AG04449 (cell line): ENCODE measurements around the gene GP5.

Source experiments
- CTCF ChIA-PET: fragments of 350-600 bp; formaldehyde crosslinking; extraction: SDS; loops from one replicate; lab custom pipeline; 2021; ENCODE audit warnings: antibody characterized with exemption; lab: Yijun Ruan, JAX
- POLR2A ChIA-PET: fragments of 400-600, 350-600 bp; formaldehyde crosslinking; extraction: SDS; loops from one replicate; lab custom pipeline; 2020; ENCODE audit warnings: antibody characterized with exemption, inconsistent platforms; lab: Yijun Ruan, JAX
- DNase-seq: peaks from one replicate; pipeline ENCODE4 v3.0.0-alpha.2; 2010; ENCODE audit warnings: low read depth, low spot score
- H3K4me3 ChIP-seq: 2 replicates; pipeline ENCODE4 v1.5.1; 2011; ENCODE audit warnings: low read depth, mild to moderate bottlenecking, control low read depth, low read length
- CTCF ChIP-seq: IDR thresholded peaks from one replicate; pipeline ENCODE4 v1.5.1; 2011; ENCODE audit warnings: mild to moderate bottlenecking, moderate library complexity, low read length, control low read depth, inconsistent platforms; ENCODE audit not compliant: insufficient read depth; ENCODE audit errors: missing control alignments

GP5 gene

DNA sequence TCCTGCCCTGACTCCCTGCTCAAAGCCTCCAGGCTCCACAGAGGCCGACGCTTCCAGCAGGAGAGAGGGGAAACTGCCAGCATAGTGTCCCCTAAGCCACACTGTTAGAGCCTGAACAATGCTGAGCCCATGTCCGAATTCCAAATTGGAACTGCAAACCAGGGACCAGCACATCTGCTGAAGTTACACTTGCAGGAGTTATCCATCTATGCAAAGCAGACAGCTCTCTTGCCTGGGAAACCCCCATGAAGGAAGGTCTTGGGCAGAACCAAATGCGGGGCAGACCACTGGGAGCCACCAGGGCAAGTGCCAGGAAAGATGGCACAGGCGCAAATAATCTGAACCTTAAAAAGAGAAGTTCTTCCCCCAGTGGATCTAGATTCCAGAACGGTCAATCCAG is 30.1 kb downstream of the GP5 start:
- DNase-seq: no peak
- ChIA-PET CTCF (interaction anchor here (0.6 to 17.5 kb wide), 7 partner anchors 19 to 54 kb away, joined by 3 to 274 read pairs (median 4); no protein-coding TSS in a partner anchor), POLR2A (interaction anchor here (1.2 to 1.9 kb wide), 2 partner anchors 19 to 22 kb away, joined by 3 to 4 read pairs; no protein-coding TSS in a partner anchor)
- peak overlapping the region; percentile 23 for H3K4me3 ChIP-seq
- no peak for TF ChIP-seq CTCF

GRCh38 chr3:194367992-194368841 is 30.8 kb downstream of the GP5 start:
- peak overlapping the region; percentile 18 for H3K4me3 ChIP-seq
- ChIA-PET POLR2A (interaction anchor here (1.9 kb wide), 1 partner anchor 18 kb away, joined by 4 read pairs; no protein-coding TSS in a partner anchor), CTCF (interaction anchor here (0.6 to 17.5 kb wide), 8 partner anchors 18 to 53 kb away, joined by 3 to 274 read pairs (median 4); no protein-coding TSS in a partner anchor)
- no peak for DNase-seq
- TF ChIP-seq CTCF: no peak

DNA sequence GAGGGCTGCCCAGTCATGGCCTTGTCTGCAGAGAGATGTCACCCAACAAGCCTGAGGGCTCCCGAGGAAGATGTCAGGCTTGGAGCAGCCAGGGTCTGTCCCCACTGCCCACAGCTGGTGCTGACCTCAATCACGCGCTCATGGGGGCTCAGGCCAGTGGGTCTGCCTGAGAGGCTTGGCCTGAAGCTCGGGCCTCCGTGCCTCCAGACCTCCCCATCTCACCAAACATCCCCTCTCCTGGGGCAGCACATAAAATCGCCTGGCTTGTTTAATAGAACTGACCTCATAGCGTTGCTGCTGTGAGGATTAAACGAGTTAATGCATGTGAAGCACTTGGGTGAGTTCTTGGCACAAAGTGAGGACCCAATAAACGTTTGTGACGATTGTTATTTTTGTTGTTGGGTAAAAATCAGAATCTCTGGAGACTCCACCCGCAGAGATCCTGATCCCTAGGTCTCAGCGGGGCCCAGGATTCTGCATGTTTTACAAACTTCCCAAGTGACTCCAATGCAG is 33.0 kb downstream of the GP5 start:
- no peak for TF ChIP-seq CTCF
- POLR2A ChIA-PET: no interaction called here
- CTCF ChIA-PET: interaction anchor here (0.7 to 17.5 kb wide), 3 partner anchors 23 to 585 kb away, joined by 3 to 274 read pairs (median 8); no protein-coding TSS in a partner anchor
- no peak for DNase-seq
- no peak overlapping the region for H3K4me3 ChIP-seq

DNA sequence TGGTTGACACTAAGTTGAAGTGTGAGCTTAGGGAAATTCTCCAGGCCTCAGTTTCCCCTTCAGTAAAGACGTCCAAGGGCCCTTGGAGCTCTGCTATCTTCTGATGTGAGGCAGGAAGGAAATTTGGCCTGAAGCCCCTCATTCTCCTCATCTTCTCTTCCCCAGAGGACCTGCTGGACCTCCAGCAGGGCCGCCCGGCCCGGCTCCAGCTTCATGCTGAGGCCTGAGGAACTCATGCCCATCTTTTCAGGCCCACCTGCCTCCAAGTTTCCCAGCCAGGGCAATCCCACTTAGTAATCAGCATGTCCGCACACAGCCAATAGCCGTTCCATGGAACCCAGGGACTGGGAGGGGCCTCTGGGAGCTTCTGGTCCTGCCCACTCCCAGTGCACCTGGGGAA is 33.5 kb downstream of the GP5 start:
- no peak for DNase-seq
- H3K4me3 ChIP-seq: no peak overlapping the region
- no peak for TF ChIP-seq CTCF
- ChIA-PET POLR2A (interaction anchor here (1.8 kb wide), 1 partner anchor 15 kb away, joined by 8 read pairs; no protein-coding TSS in a partner anchor), CTCF (interaction anchor here (0.7 to 17.5 kb wide), 5 partner anchors 15 to 584 kb away, joined by 3 to 274 read pairs (median 11); partner anchors contain the start of gene CPN2)

DNA sequence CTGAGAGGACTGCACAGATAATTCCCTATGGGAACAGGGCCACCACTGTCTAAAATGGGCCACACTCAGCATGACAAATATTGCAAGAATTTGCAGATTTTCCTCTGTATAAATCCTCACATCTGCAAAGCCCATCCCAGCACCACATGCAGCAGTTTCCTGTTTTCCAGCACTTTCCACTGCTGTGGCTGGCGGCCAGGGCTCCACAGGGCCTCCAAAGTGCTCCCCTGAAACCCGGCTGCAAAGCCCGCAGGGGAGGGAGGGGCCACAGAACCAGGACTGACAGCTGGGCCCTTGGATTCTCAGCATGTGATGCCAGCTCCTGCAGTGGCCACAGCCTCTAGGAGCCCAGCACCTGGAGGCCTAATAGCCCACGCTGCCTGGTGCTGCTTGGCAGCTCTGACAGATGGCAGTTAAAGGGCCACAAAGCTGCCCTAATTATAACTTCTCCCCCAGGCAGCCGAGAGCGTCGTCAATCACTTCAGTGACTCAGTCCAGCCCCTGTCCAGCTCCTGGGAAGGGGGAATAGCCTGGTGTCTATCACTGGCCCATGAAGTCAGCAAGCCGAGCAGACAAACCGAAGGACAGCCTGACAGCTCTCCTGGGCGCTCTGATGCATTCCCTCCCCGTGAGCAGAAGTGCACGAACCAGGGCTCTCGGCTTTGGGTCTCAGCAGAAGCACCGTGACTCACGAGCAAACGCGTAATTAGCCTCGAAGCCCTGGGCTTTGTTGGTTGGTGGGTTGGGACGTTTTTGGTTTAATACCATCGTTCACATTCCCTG is 34.2 kb downstream of the GP5 start:
- CTCF ChIA-PET: interaction anchor here (0.7 to 17.5 kb wide), 6 partner anchors 10 to 584 kb away, joined by 3 to 274 read pairs (median 10); partner anchors contain the start of gene CPN2
- POLR2A ChIA-PET: interaction anchor here (1.8 kb wide), 1 partner anchor 15 kb away, joined by 8 read pairs; no protein-coding TSS in a partner anchor
- DNase-seq: peak; percentile 69
- TF ChIP-seq CTCF: no peak
- peak overlapping the region; percentile 20 for H3K4me3 ChIP-seq
